ENCODE measurements around the gene PLA2G2D. TPM values are rescaled to one million over a fixed set of nuclear protein-coding genes. Genes with fewer than 3 reads are reported as not detected.

The PLA2G2D gene
- total and polyA plus RNA-seq, 2 of the 8 experiments (the other 6 are each of a cell fraction or from before 2014, with no cell fraction given), result not detected

GRCh38 chr1:20074725-20075171, 44.6 kb downstream of the PLA2G2D start (continued):
- TF ChIP-seq HDAC2 (IDR thresholded peaks at IDR 0.05; ENCODE audit: borderline replicate concordance in 1 of 2, low read depth in 2 of 2, low read length in 2 of 2) (no peak), SAP30 (IDR thresholded peaks at IDR 0.05; ENCODE audit: insufficient read depth, insufficient replicate concordance, low read length) (no peak), RAD21 (IDR thresholded peaks at IDR 0.05 in 1 of 2, conservative IDR thresholded peaks at IDR 0.05 in 1 of 2; ENCODE audit: low read depth in 2 of 2, low read length in 2 of 2) (no peak)
